ENCODE results near the gene CHN2. TPM values are rescaled to one million over a fixed set of nuclear protein-coding genes. Genes with fewer than 3 reads are reported as not detected.
A peak's percentile ranks its signal among the peaks of the same experiment; 100 is the strongest.

CHN2 gene
- total RNA-seq, 1 experiment from 2014 or later, result not detected

GRCh38 chr7:29424984-29425309, 230.4 kb downstream of the CHN2 start:
- DNase-seq (ENCODE audit: low read depth), result no peak

GRCh38 chr7:29426587-29426986, 232.0 kb downstream of the CHN2 start:
- no peak for DNase-seq (ENCODE audit: low read depth)

- DNase-seq (ENCODE audit: low read depth), result no peak
Observed at GRCh38 chr7:29429401-29429800, 234.8 kb downstream of the CHN2 start.

GRCh38 chr7:29430279-29430949, 235.8 kb downstream of the CHN2 start:
- DNase-seq (ENCODE audit: low read depth), result no peak

GRCh38 chr7:29431686-29432085, 237.1 kb downstream of the CHN2 start:
- no peak for DNase-seq (ENCODE audit: low read depth)

- no peak for DNase-seq (ENCODE audit: low read depth)
Observed at GRCh38 chr7:29432721-29433120, 238.1 kb downstream of the CHN2 start.

- DNase-seq (ENCODE audit: low read depth), result no peak
Observed at GRCh38 chr7:29434380-29434768, 239.8 kb downstream of the CHN2 start.

GRCh38 chr7:29435167-29435566, 240.6 kb downstream of the CHN2 start:
- no peak for DNase-seq (ENCODE audit: low read depth)

- no peak for DNase-seq (ENCODE audit: low read depth)
Observed at GRCh38 chr7:29435902-29436301, 241.3 kb downstream of the CHN2 start.

GRCh38 chr7:29442146-29442545, 247.6 kb downstream of the CHN2 start:
- peak; percentile 67 for DNase-seq (ENCODE audit: low read depth)

GRCh38 chr7:29443552-29443951, 249.0 kb downstream of the CHN2 start:
- DNase-seq (ENCODE audit: low read depth), result no peak

- DNase-seq (ENCODE audit: low read depth), result no peak
Observed at GRCh38 chr7:29444267-29444666, 249.7 kb downstream of the CHN2 start.

- no peak for DNase-seq (ENCODE audit: low read depth)
Observed at GRCh38 chr7:29445736-29446135, 251.2 kb downstream of the CHN2 start.

- no peak for DNase-seq (ENCODE audit: low read depth)
Observed at GRCh38 chr7:29447828-29448227, 253.3 kb downstream of the CHN2 start.

GRCh38 chr7:29449569-29450260, 255.1 kb downstream of the CHN2 start:
- DNase-seq (ENCODE audit: low read depth), result no peak

- no peak for DNase-seq (ENCODE audit: low read depth)
Observed at GRCh38 chr7:29453021-29453420, 258.4 kb downstream of the CHN2 start.

- DNase-seq (ENCODE audit: low read depth), result no peak
Observed at GRCh38 chr7:29454464-29454863, 259.9 kb downstream of the CHN2 start.

- DNase-seq (ENCODE audit: low read depth), result no peak
Observed at GRCh38 chr7:29454899-29455451, 260.4 kb downstream of the CHN2 start.

GRCh38 chr7:29457141-29457561, 262.6 kb downstream of the CHN2 start:
- no peak for DNase-seq (ENCODE audit: low read depth)

GRCh38 chr7:29457565-29458011, 263.0 kb downstream of the CHN2 start:
- DNase-seq (ENCODE audit: low read depth), result peak; percentile 77

- DNase-seq (ENCODE audit: low read depth), result no peak
Observed at GRCh38 chr7:29458933-29459332, 264.4 kb downstream of the CHN2 start.

- DNase-seq (ENCODE audit: low read depth), result no peak
Observed at GRCh38 chr7:29459589-29459988, 265.0 kb downstream of the CHN2 start.

GRCh38 chr7:29461996-29462395, 267.4 kb downstream of the CHN2 start:
- DNase-seq (ENCODE audit: low read depth), result no peak
